ENCODE results near the gene RBM20. TPM values are rescaled to one million over a fixed set of nuclear protein-coding genes. Genes with fewer than 3 reads are reported as not detected.
"Not testable (repeated sequence)": the region's sequence is repeated elsewhere in the genome, so short reads cannot be mapped to it uniquely, and the experiment has no call there.

Gene RBM20
- total RNA-seq, 1 experiment from 2014 or later, result 4.2 TPM

DNA sequence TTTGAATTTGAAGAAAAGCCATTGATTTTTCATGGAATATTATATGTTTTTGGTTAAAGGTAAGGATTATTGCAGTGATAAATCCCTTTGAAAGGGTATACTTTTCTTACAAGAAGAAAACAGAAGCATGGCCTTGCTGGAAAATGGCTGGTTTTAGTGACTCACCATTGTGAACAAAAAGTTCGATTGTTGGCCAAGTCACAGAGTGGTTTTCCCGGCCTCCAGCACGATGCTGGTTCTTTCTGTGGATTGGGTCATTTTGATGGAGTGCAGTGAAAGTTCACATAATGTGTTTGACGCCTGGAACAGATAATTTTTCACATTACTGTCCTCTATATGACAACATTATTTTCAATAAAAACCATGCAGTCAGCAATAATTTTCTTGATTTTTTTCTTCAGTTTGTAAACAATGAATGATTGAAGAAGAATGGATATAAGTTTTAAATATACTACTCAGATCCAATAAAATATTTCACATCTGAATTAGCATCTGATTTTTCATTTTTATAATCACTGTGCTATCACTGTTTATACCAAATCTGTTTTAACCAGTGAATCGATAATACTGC, 60.9 kb downstream of the RBM20 start:
- no peak for DNase-seq (ENCODE audit: low spot score)

DNA sequence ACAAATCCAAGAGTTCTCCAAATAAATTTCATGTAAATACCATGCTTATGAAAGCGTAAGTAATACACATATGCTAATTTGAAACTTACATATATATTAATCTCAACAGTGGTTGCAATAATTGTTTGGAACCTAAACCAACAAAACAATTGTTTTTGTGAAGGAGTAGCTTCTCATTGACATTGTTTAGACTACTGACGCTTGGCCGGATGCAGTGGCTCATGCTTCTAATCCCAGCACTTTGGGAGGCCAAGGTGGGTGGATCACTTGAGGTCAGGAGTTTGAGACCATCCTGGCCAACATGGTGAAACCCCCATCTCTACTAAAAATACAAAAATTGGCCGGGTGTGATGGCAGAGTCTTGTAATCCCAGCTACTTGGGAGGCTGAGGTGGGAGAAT, 61.5 kb downstream of the RBM20 start:
- not testable (repeated sequence) for DNase-seq (ENCODE audit: low spot score)

DNA sequence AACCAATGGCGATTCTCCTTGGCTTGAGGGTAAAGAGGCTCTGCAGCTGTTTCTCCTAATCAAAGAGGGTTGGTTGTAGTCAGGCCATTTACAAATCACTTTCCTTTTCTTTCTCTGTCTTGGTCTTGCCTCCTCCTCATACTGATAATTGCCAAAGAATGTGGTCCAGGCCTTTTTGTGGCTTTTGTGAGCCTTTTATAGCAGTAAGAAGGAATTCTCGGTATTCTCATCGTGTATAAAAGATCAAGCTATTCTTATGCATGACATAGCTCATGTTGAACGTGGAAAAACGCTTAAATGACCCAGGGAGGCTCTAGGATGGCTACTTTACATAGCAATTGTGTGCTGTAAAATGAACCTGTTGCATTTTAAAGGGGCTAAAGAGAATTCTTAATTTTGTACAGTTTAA, 62.6 kb downstream of the RBM20 start:
- DNase-seq (ENCODE audit: low spot score), result peak; percentile 89

DNA sequence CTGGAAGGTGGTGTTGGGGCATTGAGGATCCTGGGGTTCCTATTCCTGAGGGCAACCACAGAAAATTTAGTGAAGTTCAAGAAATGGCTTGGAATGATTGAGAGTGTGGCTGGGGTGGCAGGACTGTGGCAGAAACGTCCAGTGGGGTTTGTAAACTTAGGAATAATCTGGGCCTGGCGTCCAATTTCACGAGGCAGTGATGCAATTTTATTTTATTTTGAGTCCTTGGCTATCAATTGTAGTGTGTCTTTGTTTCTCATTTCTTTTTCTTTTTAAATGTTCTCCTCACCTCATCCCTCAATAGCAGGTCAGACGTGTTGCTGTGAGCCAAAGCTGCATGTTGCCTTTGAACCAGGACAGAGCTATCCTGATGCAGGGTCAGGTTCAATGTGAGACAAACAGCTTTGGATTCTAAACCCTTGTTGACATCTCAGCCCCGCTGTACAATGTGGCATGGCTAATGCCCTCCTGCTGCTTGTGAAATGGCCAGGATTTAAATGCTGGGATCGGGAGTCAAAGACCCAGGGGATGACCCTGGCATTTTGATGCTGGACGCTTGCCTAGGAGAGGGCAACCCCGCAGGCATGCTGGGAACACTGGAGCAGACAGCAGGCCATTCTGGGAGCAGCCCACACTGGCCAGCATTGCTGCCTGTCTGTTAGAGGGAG, 64.8 kb downstream of the RBM20 start:
- DNase-seq (ENCODE audit: low spot score), result no peak

DNA sequence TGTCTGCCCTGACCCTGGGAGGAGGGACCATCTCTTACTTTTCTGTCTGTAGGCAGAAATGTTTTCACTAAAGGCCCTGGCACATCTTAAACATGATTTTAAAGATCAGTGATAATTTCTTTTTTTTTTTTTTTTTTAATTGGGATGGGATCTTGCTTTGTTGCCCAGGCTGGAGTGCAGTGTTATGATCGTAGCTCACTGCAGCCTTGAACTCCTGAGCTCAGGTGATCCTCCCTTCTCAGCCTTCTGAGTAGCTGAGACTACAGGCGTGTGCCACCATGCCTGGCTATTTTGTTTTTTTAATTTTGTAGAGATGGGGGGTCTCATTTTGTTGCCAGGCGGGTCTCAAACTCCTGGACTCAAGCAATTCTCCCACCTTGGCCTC, 65.3 kb downstream of the RBM20 start:
- DNase-seq (ENCODE audit: low spot score), result no peak

DNA sequence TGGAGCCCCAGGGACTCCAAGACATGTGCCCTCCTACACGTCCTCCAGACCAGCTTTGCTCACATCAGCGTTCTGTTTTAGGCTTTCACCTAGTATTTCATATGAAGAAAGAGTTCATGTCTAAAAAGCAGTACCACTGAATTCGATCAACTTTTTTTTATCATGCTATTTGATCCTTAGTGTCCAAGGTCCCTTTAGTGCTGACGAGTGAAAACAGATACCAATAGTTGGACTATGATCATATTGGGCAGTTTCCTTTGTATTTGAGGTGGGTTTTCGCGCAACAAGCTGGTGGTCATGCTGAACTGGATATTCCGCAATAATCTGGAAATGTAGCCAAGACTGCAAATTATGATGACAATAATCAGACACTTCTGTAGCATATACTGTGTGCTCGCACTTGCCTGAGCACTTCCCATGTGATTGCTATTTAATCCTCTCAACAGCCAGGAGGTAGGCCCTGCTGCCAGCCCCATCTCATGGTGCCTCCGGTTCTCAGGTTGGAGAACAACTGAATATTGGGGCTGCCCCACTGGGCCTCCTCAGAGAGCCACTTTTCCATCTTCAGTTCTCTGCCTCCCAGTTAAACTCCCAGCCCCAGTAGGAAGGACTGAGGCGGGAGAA, 65.9 kb downstream of the RBM20 start:
- DNase-seq (ENCODE audit: low spot score), result no peak

DNA sequence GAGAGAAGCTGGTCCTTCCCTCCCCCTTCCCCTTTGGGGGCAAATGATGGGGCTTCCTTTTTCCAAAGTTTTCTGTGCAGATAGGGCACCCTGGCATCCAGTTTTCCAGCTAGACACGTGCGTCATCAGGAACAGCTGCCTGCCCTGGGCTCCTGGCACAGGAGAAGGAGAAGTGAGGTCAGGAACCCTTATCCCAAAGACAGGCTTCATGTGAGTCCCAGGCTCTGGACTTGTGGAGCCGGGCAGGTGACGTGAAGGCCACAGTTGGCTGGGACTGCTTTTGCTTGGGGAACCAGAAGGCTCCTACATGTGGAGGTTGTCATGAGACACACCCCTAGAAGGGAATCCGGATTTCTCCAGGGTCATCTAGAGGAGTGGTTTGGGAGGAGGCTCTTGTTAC, 66.5 kb downstream of the RBM20 start:
- DNase-seq (ENCODE audit: low spot score), result no peak

DNA sequence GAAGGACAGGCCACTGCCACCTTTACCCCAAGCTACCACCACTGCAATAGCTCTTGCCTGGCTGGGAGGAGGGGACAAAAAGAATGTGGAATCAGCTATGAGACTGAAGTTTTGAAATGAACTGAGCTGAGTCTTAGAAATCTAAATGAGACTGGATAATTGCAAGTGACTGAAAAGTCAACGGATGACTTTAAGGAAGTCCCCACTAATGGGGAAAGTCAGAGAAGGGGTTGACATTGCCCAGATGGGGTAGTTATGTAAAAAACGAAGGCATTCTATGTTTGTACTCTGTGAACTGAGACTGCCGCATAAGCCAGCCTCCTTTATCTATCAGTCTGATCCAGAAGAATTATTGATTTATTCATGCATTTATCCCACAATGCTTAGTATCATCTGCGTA, 67.2 kb downstream of the RBM20 start:
- DNase-seq (ENCODE audit: low spot score), result no peak

DNA sequence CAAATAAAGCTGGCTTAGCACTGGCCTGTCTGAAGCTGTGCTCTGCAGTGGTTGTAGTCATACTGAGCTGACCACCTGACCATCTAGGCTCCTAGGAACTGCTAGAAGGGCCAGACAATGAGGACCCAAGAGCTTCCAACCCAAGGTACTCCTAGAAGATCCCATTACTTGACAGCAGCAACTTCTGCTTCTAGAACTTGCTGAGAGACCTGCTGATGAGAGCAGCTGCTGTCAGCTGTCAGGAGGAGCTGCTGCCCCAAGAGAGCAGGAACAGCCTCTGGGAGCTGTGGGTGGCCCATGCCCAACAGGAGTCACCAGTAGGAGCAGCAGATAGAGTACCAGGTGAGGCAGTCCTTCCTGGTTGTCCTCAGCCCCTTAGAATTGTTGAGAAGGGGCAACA, 70.2 kb downstream of the RBM20 start:
- no peak for DNase-seq (ENCODE audit: low spot score)

DNA sequence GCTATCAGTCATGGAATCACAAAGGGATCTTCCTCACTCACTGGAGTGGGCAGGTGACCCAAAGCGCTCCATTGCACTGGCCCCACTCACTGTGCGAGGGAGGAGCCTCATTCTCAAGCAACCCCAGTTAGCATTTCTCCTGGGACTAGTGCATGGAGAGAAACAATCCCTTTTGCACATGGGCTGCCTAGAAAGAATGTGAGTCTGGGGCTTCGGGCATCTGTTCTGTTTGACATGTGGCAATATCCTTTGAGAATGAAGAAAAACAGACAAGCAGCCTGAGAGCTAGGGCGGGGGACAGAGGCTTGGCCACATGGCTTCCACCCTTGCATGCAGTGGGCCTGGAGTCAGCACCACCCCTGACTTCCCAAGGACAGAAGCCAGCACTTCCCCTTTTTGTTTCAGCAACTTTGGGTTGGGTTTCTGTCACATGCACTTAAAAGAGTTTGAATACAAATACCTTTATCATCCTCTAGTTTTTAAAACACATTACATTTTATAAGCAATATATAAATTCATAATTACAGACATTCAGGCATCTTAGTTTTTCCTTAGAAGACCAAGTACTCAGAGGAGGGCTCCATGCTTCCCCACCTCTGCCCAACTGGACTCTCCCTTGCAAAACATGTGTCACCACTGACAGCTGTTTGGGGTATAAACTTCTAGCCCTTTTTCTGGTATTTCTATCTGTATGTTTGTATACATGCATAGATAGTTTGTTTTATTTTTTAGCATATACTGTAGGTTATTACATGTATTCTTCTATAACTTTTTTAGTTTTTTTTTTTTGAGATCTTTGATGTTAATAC, 73.8 kb downstream of the RBM20 start:
- no peak for DNase-seq (ENCODE audit: low spot score)

DNA sequence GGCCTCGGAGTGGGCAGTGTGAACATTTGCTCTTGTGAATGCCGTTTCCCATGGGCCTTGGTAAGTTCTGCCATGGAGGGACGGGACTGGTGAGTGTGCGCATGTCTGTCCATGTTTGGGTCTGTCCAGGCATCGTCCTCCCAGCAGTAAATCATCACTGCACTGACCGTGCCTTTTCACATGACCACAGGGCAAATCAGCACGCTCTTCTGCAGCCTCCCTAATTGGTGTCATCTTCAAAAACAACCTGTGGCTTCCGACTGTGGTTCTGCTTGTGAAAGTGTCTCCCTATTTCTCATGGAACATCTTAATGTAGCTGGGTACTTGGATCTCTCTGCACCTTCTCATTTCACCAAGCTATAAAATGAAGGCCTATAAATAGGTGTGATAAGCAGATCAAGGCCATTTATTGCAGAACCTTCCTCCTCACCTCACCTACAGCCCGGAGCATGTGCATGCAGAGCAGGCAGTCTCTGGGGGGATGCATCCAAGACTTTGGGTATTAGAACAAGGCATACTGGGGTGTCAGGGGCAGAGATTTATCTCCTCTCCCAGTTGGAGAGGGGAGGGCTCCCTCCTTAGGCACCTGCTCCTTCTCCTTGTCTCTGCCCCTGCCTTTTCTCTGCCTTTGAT, 77.4 kb downstream of the RBM20 start:
- no peak for DNase-seq (ENCODE audit: low spot score)

DNA sequence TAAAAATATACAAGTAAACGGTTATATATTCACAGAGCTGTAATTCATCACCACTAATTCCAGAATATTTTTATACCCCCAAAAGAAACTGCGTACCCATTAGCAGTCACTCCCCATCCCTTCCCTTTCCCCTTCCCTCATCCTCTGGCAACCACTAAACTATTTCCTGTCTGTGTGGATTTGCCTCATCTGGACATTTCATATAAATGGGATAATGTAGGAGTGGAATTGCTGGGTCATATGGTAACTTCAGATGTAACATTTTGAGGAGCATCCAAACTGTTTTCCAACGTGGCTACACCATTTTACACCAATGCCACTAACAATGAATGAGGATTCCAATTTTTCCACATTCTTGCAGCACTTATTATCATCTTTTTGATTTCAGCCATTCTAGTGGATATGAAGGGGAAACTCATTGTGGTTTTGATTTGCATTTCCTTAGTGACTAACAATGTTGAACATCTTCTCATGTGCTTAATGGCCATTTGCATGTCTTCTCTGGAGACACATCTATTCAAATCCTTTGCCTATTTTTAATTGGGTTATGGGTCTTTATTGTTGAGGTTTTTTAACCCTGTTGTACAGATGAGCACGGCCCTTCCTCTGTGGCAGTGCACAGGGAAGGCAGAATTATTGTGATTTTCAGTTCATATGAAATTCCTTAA, 79.2 kb downstream of the RBM20 start:
- DNase-seq (ENCODE audit: low spot score), result no peak

DNA sequence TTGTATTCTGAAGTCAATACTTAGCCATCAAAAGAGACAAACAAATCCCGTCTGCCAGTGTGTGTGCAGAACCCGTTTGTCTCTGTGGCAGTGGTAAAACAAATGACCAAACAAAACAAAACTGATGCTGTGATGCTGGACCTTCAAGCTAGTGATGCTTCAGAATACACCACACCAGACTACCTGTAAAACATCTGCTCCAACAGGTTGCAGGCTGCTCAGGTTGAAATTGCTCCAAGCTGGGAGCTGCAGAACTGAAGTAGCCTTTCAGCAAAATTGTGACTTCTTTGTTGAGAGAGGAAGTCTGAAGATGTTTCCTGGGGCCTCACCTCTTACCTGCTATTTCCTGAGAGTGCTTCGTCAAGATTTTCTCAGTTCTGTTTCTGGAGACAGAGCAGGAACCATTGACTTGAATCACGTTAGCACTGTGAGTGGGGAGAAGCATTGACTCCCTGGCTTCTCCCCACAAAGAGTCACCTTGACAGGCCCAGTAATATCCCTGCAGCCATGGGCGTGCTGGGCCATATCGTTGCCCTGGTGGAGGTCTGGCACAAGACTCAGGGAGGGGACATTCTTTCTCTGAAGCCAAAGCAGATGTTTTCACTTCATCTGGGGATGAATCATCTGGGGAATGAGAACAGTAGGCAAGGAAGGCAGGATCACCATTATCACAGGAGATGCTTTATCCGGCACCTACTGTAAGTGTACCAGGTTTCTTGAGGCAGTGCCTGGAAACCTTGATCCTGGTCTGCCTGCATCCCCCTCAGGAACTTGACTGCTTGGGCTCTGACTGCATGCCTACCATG, 80.2 kb downstream of the RBM20 start:
- DNase-seq (ENCODE audit: low spot score), result no peak

DNA sequence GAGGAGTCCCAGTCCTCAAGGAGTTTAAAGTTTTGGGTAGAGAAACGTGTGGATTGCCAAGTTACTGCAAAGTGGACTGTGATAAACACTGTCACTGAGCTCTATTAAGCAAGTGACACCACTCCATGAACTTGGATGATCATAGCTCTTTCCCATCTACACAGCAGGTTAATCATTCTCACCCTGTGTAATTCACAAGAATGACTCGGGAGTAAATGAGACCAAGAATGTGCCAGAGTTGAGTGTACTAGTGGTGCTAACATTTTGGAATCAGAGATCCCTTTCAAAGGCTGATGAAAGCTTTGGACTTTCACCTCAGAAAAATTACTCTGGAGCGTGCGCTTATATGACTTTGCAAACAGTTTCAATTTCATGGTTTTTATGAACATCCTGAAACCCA, 80.8 kb downstream of the RBM20 start:
- no peak for DNase-seq (ENCODE audit: low spot score)

DNA sequence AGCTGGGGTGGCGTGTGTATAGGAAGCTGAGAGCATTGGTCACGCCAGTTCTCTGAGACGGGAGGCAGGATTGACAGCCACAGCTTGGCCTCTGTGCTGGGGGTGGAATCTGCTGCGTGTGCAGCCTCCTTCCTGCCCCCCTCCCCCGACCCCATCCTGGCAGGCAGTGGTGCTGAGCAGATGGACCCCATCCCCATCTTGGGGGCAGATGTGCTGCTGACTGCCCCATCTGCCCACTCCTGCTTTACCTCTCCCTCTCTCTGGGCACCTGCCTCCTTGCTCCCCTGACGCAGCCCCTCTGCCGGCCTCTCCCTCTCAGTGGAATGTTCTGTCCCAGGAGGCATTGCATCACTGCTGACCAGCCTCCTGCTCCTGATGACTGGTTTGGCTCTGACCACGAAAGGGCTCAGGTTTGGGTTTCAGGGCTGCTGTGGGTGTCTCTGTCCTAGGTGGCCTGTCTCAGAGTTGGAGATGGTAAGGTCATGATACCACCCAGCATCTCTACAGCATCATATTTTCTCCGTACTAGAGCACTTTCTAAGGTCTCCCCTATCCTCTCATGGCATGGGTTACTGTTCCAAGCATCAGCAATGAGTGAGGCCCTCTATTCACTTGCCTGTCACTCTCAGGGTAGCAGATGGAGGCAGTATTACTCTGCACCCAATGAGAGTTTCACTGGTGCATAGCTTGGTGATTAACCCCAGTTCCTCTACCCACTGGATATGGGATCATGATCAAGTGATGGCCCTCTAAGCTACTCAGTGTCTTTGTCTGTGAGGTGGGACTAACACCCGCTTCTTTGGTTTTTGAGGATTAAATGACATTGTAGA, 81.9 kb downstream of the RBM20 start:
- DNase-seq (ENCODE audit: low spot score), result no peak

DNA sequence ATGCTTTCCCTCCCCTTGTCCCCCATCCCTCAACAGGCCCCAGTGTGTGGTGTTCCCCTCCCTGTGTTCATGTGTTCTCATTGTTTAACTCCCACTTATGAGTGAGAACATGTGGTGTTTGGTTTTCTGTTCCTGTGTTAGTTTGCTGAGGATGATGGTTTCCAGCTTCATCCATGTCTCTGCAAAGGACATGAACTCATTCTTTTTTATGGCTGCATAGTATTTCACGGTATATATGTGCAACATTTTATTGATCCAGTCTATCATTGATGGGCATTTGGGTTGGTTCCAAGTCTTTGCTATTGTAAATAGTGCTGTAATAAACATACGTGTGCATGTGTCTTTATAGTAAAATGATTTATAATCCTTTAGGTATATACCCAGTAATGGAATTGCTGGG, 83.6 kb downstream of the RBM20 start:
- not testable (repeated sequence) for DNase-seq (ENCODE audit: low spot score)

DNA sequence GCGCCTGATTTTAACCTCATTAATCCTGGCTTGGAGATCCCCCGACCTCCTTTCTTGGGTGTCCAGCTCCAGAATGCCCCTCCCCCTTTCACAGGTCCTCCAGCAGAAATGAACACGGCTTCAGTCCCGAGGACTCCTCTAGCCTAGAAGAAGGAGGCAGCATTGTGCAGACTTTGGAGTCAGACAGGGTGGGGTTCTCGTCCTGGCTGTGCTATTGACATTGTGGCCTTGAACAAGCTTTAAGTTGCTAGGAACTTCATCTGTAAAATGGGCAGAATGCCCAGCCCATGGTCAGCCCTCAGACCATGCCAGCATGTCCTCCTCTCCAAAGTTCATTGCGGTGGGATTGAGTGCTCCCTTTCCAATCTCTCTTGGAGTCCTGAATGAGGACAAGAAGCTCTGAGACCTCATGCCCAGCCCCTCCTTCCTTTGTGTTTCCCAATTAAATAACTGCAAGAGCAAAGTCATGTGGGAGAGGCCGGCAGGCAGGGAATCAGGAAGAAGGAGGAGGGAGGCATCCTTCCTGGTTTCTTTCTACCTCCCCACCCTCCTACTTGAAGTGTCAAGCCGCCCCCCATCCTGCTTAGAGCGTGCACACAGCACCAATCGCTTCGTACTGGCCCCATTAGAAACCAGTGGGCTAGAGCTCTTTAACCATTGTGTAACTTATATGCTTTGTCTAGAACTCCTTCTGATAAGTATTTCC, 86.4 kb downstream of the RBM20 start:
- no peak for DNase-seq (ENCODE audit: low spot score)

DNA sequence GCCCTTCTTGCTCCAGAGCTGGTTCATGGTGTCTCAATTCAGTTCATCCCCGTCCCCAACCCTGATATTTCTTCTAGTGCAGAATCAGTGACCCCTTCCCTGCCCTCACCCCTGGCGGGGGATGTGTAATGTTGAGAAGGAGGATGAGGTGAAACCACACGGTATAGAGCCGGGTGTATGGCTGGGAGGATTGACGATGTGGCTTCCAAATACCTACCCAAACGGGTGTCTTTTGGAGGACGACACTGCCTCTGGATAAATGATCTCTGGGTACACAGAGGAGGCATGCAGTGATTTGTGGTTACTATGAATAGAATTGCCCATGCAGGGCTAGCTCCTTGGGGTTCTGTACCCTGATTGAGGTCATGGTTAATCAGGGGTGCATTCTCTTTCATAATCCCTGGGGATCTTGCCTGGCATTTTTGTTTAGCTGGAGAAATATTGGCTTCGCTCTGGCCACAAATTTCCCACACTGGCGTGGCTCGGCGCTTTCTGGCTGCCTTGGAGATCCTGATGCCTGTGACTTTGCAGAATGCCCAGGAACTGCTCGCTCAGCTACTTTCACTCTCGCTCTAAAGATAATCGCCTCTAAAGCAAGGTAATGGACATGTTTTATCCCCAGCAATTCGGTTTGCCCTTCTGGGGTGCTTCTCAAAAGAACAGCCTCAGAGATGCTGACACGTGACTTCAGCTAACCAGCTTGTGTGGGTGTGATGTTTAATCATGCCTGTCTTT, 89.2 kb downstream of the RBM20 start:
- DNase-seq (ENCODE audit: low spot score), result peak; percentile 62

DNA sequence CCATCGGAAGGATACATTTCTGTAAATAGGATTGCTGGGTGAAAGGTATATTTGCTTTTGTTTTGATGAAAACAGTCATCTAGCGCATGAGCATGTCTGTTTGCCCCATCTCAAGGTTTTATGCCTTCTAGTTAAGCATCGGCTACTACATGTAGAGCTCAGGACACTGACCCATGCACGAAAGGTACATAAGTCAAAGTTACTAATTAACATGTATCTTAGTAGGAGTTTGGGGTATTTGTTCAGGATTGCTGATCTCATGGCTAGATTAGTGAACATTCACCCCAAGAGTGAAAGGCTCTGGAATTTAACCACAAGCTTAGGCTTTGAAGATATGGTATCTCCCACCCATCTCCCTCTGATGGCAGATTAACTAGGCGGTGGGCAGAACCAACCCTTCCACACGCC, 91.5 kb downstream of the RBM20 start:
- DNase-seq (ENCODE audit: low spot score), result no peak
